Loucy (cell line): ENCODE results near the gene ATAD3A.

Experiments
- H2AFZ ChIP-seq: fragments of 200-600 bp; sonication (generic); 2 replicates; pipeline ENCODE4 v1.6.0; 2016; ENCODE audit warnings: antibody characterized with exemption, mild to moderate bottlenecking, low read length, moderate library complexity
- H3F3A ChIP-seq: fragments of 200-600 bp; 2 replicates; pipeline ENCODE4 v1.6.0; 2016; ENCODE audit warnings: antibody characterized with exemption, low read depth, mild to moderate bottlenecking
- H3K27me3 ChIP-seq: fragments of 200-600 bp; sonication (generic); 2 replicates; pipeline ENCODE4 v1.6.1; 2014; ENCODE audit warnings: low read length, mild to moderate bottlenecking; ENCODE audit not compliant: insufficient read depth, poor library complexity, severe bottlenecking
- H3K36me3 ChIP-seq: fragments of 200-600 bp; sonication (generic); 2 replicates; pipeline ENCODE4 v1.6.1; 2016; ENCODE audit warnings: low read length; ENCODE audit not compliant: insufficient read depth
- H3K4me1 ChIP-seq: fragments of 200-600 bp; sonication (generic); 2 replicates; pipeline ENCODE4 v1.5.1; 2014; ENCODE audit warnings: low read length, mild to moderate bottlenecking; ENCODE audit not compliant: insufficient read depth, poor library complexity, severe bottlenecking
- H3K4me2 ChIP-seq: fragments of 200-600 bp; sonication (generic); 2 replicates; pipeline ENCODE4 v1.6.0; 2014; ENCODE audit warnings: antibody characterized with exemption, low read length, low read depth, mild to moderate bottlenecking; ENCODE audit not compliant: poor library complexity, severe bottlenecking
- H3K4me3 ChIP-seq: fragments of 200-600 bp; sonication (generic); 2 replicates; pipeline ENCODE4 v1.5.1; 2014; ENCODE audit warnings: low read length, mild to moderate bottlenecking, mixed read lengths; ENCODE audit not compliant: poor library complexity, severe bottlenecking
- H3K79me2 ChIP-seq: fragments of 200-600 bp; sonication (generic); 2 replicates; pipeline ENCODE4 v1.6.1; 2014; ENCODE audit warnings: low read length; ENCODE audit not compliant: insufficient read depth
- H3K9ac ChIP-seq: fragments of 200-600 bp; sonication (generic); 2 replicates; pipeline ENCODE4 v1.6.0; 2014; ENCODE audit warnings: mild to moderate bottlenecking, low read depth, low read length, moderate library complexity; ENCODE audit not compliant: poor library complexity, severe bottlenecking
- H3K9me2 ChIP-seq: fragments of 200-600 bp; sonication (generic); replicated peaks from 2 replicates; pipeline ENCODE4 v1.6.1; 2016; ENCODE audit warnings: low read depth, low read length, mixed read lengths
- H3K9me3 ChIP-seq: fragments of 200-600 bp; sonication (generic); 2 replicates; pipeline ENCODE4 v1.6.1; 2014; ENCODE audit warnings: mild to moderate bottlenecking, antibody characterized with exemption, low read length, low read depth; ENCODE audit not compliant: insufficient read depth
- H4K20me1 ChIP-seq: fragments of 200-600 bp; sonication (generic); 2 replicates; pipeline ENCODE4 v1.6.0; 2014; ENCODE audit warnings: antibody characterized with exemption, low read length, mild to moderate bottlenecking; ENCODE audit not compliant: insufficient read depth, poor library complexity, severe bottlenecking
- CTCF ChIP-seq: fragments of 200-600 bp; sonication (generic); conservative IDR thresholded peaks from 2 replicates; pipeline ENCODE4 v1.5.1; 2014; ENCODE audit warnings: mild to moderate bottlenecking, antibody characterized with exemption, low read length
- EZH2phosphoT487 ChIP-seq: fragments of 200-600 bp; IDR thresholded peaks from 2 replicates; pipeline ENCODE4 v1.6.1; 2018; ENCODE audit warnings: antibody characterized with exemption, mild to moderate bottlenecking, moderate library complexity, borderline replicate concordance

Gene ATAD3A

GRCh38 chr1:1567891-1568291, 55.9 kb downstream of the ATAD3A start:
- H4K20me1 ChIP-seq, result peaks cover 62% of the 10 kb centered on the region
- no peaks in the 10 kb centered on the region for H3F3A ChIP-seq
- H3K4me3 ChIP-seq, result no peak overlapping the region
- H3K4me2 ChIP-seq, result peak overlapping the region; percentile 25
- TF ChIP-seq EZH2phosphoT487 (no peak), CTCF (no peak)
- H3K27me3 ChIP-seq, result no peaks in the 10 kb centered on the region
- no peak overlapping the region for H3K9ac ChIP-seq
- no peaks in the 10 kb centered on the region for H3K9me2 ChIP-seq
- peaks cover 86% of the 10 kb centered on the region for H3K79me2 ChIP-seq
- no peak overlapping the region for H2AFZ ChIP-seq
- no peaks in the 10 kb centered on the region for H3K9me3 ChIP-seq
- H3K4me1 ChIP-seq, result peaks cover 29% of the 10 kb centered on the region
- peaks cover 30% of the 10 kb centered on the region; the same call in 1 of the 2 replicates for H3K36me3 ChIP-seq

- peaks cover 4% of the 10 kb centered on the region for H3K27me3 ChIP-seq
- H3F3A ChIP-seq, result no peaks in the 10 kb centered on the region
- H3K9ac ChIP-seq, result no peak overlapping the region
- peaks cover 16% of the 10 kb centered on the region; the same call in 1 of the 2 replicates for H3K36me3 ChIP-seq
- H4K20me1 ChIP-seq, result peaks cover 70% of the 10 kb centered on the region
- peak overlapping the region; percentile 78 for H3K4me2 ChIP-seq
- peak overlapping the region; percentile 52 for H3K4me3 ChIP-seq
- no peak for TF ChIP-seq CTCF
- TF ChIP-seq EZH2phosphoT487, result no peak
- H2AFZ ChIP-seq, result no peak overlapping the region
- H3K4me1 ChIP-seq, result peaks cover 29% of the 10 kb centered on the region
- H3K9me2 ChIP-seq, result no peaks in the 10 kb centered on the region
- peaks cover 98% of the 10 kb centered on the region for H3K79me2 ChIP-seq
- H3K9me3 ChIP-seq, result no peaks in the 10 kb centered on the region
Observed at GRCh38 chr1:1569341-1569740, 57.4 kb downstream of the ATAD3A start.

- peaks cover 29% of the 10 kb centered on the region for H3K4me1 ChIP-seq
Observed at GRCh38 chr1:1573843-1574720, 62.1 kb downstream of the ATAD3A start.

More at GRCh38 chr1:1573843-1574720, 62.1 kb downstream of the ATAD3A start:
- H4K20me1 ChIP-seq, result peaks cover 39% of the 10 kb centered on the region
- peak overlapping the region; percentile 94 for H3K4me2 ChIP-seq
- peaks cover 62% of the 10 kb centered on the region for H3K79me2 ChIP-seq
- H3K9ac ChIP-seq, result peak overlapping the region; percentile 89
- H3F3A ChIP-seq, result no peaks in the 10 kb centered on the region
- H3K27me3 ChIP-seq, result peaks cover 4% of the 10 kb centered on the region
- no peaks in the 10 kb centered on the region for H3K9me2 ChIP-seq
- peak overlapping the region; percentile 92 for H3K4me3 ChIP-seq
- TF ChIP-seq EZH2phosphoT487 (no peak), CTCF (peak; percentile 32; the same call in 1 of the 2 replicates)
- H2AFZ ChIP-seq, result peak overlapping the region; percentile 92
- H3K9me3 ChIP-seq, result no peaks in the 10 kb centered on the region
- H3K36me3 ChIP-seq, result no peaks in the 10 kb centered on the region
